Neural progenitor cell (in vitro differentiated cells): ENCODE data around the gene BRD2.

Experiments
- CTCF ChIP-seq: fragments of 200-600 bp; sonication (generic); IDR thresholded peaks from 2 replicates; pipeline ENCODE4 v1.5.1; 2017; ENCODE audit warnings: antibody characterized with exemption, mild to moderate bottlenecking
- EZH2 ChIP-seq: fragments of 200-600 bp; sonication (generic); IDR thresholded peaks from 2 replicates; pipeline ENCODE4 v1.6.1; 2017; ENCODE audit warnings: antibody characterized with exemption, mild to moderate bottlenecking, moderate library complexity

GRCh38 chr6:32932132-32932868 is 36.1 kb upstream of the BRD2 start:
- TF ChIP-seq EZH2 (no peak), CTCF (no peak)
